ENCODE measurements around the gene AGXT. TPM values are rescaled to one million over a fixed set of nuclear protein-coding genes. Genes with fewer than 3 reads are reported as not detected.

The AGXT gene
- total RNA-seq = not detected
- not detected for polyA plus RNA-seq
- not detected for total RNA-seq

DNA sequence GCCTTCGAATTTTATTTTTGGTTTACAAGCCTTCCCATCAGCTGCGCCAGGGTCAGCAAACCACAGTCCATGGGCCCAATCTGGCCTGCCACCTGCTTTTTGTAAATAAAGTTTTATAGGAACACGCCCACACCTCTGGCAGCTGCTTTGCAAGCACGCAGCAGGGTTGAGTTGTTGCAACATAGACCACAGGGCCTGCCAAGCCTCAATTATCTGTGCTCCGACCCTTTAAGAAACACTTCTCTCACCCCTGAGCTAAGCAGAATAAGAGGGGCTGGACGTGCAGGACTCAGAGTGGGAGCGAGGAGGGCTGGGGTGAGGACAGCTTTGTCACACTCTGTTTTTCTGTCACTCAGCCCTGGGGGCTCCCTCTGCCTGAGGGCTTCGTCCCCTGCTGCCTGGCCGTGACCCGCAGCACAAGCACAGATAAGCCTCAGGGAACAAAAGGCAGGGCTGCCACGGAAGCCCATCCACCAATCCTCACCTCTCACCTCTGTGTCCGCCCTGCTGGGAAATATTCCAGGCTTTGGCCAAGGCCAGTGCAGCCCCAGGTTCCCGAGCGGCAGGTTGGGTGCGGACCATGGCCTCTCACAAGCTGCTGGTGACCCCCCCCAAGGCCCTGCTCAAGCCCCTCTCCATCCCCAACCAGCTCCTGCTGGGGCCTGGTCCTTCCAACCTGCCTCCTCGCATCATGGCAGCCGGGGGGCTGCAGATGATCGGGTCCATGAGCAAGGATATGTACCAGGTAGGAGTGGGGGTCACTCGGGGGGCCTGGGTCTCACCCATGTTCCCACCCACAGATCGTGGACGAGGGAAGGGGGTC lies at the start of gene AGXT:
TSS of gene AGXT (plus strand) at position 539 of the 823 bp plus-strand sequence. CDS start at position 581, 42 bp downstream.
- no peak for ATAC-seq
- POLR2A ChIA-PET = no interaction called here
- Mint-ChIP-seq H3K9me3 (no peaks in the 10 kb centered on the region), H3K27me3 (peaks cover 0 to 13% (median 5%) of the 10 kb centered on the region in 5 donors), H3K36me3 (no peaks in the 10 kb centered on the region), H3K4me1 (peaks cover 0 to 3% (median 0%) of the 10 kb centered on the region in 7 donors), H3K27ac (no peak within 1 kb of the TSS), H3K4me3 (no peak within 1 kb of the TSS)
- intact Hi-C loops (cut with micrococcal nuclease) = no loop called here
- Histone ChIP-seq H3K4me1 (ENCODE audit: control insufficient read depth in 2 of 2, insufficient read depth in 2 of 2, low read length in 2 of 2) (no peaks in the 10 kb centered on the region), H3K27ac (ENCODE audit: low read depth, low read length) (no peak within 1 kb of the TSS), H3K27me3 (ENCODE audit: control insufficient read depth in 2 of 2, insufficient read depth in 2 of 2, low read length in 2 of 2) (no peaks in the 10 kb centered on the region), H3K36me3 (ENCODE audit: control insufficient read depth in 2 of 3, insufficient read depth in 3 of 3, low read length in 3 of 3) (no peaks in the 10 kb centered on the region), H3K4me3 (ENCODE audit: low read length) (no peak within 1 kb of the TSS), H3K9me3 (ENCODE audit: control insufficient read depth in 2 of 3, low read length in 3 of 3) (no peaks in the 10 kb centered on the region)
- CTCF ChIA-PET = no interaction called here
- DNase-seq = no peak

DNA sequence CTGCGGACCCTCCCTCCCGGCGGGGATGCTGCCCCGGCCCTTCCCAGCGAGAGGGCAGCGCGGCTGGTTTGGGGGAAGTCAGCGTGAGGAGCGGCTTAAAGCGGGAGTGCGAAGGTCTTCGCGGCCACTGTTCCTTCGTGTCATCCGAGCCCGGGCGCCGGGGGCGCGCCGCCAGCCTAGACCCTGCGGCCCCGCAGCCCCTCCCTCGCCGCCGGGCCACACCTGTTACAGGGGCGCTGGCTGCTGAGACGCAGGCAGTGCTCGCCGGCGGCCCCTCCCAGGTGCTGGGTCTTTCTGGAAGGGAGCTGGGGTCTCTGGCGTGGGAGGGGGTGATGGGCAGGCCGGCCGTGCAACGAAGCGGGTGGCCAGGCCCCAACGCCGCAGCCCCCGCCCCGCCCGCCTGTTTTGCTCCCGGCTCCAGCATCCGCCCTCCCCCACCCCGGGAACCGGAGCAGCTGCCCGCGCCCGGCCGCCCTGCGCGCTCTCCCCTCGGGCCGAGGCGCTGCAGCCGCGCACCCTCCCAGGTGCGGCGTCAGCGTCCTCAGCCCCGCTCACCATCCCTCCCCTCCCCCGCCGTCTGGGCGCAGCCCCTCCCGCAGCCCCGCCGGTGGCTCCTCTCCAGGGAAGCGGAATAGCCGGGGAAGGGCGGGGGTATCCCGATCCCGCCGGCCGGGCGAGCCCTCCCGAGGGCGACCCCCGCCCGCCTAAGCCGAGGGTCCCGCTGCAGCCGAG lies 49.3 kb upstream of the AGXT start:
- peak overlapping the region in 6 of 10 donors; percentile 32 to 64 (median 44) for H3K4me3 Mint-ChIP-seq
- intact Hi-C loops (cut with micrococcal nuclease) = no loop called here
- H3K4me1 Mint-ChIP-seq = peaks cover 0 to 16% (median 9%) of the 10 kb centered on the region in 7 donors
- ATAC-seq = no peak
- peaks cover 40 to 54% (median 43%) of the 10 kb centered on the region in 5 donors for H3K27me3 Mint-ChIP-seq
- no peaks in the 10 kb centered on the region for H3K36me3 ChIP-seq (ENCODE audit: control insufficient read depth in 2 of 3, insufficient read depth in 3 of 3, low read length in 3 of 3)
- peaks cover 0 to 9% (median 2%) of the 10 kb centered on the region in 11 donors for H3K9me3 Mint-ChIP-seq
- DNase-seq = peak in 1 of 9 donors; percentile 20
- no peak overlapping the region for H3K27ac ChIP-seq (ENCODE audit: low read depth, low read length)
- H3K27ac Mint-ChIP-seq = no peak overlapping the region
- peaks cover 0 to 2% (median 0%) of the 10 kb centered on the region in 3 experiments for H3K9me3 ChIP-seq (ENCODE audit: control insufficient read depth in 2 of 3, low read length in 3 of 3)
- H3K27me3 ChIP-seq (ENCODE audit: control insufficient read depth in 2 of 2, insufficient read depth in 2 of 2, low read length in 2 of 2) = peaks cover 0 to 11% of the 10 kb centered on the region in 2 donors
- ChIA-PET CTCF (no interaction called here), POLR2A (no interaction called here)
- peaks cover 0 to 6% (median 2%) of the 10 kb centered on the region in 5 donors for H3K36me3 Mint-ChIP-seq
- no peak overlapping the region for H3K4me3 ChIP-seq (ENCODE audit: low read length)
- H3K4me1 ChIP-seq (ENCODE audit: control insufficient read depth in 2 of 2, insufficient read depth in 2 of 2, low read length in 2 of 2) = peaks cover 0 to 4% of the 10 kb centered on the region in 2 donors

DNA sequence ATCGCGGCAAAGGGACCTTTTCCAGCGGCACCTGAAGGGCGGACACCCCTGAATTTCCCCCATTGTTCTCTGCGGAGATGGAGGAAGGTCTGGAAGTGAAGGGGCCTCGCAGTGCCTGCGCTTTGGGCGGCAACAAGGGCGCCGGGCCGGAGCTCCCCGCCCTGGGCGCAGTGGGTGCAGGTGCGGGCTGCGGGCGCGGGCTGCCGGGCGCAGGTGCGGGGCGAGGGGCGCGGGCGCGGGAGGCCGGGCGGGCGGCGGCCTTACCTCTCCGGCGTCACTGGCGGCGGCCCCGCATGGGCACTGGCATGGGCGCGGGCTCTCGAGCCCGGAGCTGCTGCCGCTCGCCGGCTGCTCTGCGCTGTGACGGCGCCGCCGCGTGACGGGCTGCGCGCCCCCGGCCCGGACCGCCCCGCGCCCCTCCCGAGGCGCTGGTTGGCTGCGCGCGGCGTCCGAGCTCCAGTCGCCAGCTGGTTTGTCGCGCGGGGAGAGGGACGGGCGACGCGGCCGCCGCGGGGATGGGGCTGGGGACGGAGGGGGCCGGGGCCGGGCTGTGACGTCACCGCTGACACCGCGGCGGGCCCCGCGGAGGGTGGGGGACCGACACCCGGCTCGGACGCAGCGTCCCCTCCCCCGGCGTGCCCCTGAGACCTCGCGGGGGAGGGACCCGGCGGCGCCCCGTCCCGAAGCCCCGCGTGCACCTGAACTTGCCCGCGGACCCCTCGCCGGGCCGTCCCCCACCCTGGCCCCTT lies 48.6 kb upstream of the AGXT start, which contains the start of gene KIF1A:
TSS of gene KIF1A (minus strand) at position 362 of the 749 bp plus-strand sequence. CDS start 22,467 bp downstream, outside the sequence.
- ATAC-seq = no peak

DNA sequence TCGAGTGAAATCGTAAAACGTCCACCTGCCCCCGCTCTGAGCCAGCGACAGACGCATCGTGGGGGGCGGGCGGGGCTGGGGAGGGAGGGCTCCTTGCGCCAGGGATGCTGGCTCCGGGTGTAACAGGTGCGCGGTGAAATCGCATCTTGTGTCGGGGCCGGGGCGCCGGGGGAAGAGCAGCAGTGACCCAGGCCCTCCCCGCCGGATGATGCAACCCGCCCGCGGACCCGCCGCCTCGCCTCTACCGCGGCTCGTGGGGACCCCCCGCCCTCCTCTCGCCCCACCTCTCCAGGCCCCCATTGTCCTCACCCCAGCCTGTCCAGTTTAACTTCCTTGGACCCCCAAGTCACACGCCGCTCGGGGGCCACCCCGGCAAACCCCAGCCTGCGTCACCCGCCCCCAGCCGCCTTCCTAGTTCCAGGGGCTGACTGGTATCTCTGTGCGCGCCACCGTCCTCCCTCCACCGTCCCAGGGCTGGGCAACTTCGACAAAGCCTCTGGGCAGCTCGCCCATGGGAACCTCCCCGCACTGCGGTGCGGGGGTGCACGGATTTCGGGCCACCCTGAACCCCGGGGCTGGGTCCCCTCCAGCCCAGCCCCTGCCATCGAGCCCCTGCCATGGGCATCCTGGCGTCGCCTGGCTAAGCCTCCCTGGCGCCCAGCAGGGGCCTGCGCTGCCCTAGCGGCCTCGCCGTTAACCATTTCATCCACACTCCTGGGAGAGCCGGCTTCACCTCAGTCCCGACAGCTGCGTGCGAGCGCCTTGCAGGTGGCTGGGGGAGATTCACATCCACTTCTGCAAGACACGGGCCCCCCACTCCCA lies 47.8 kb upstream of the AGXT start:
- peaks cover 0 to 16% (median 9%) of the 10 kb centered on the region in 7 donors for H3K4me1 Mint-ChIP-seq
- peaks cover 0 to 9% (median 0%) of the 10 kb centered on the region in 11 donors for H3K9me3 Mint-ChIP-seq
- peak; percentile 30 for ATAC-seq
- intact Hi-C loops (cut with micrococcal nuclease) = no loop called here
- H3K27me3 ChIP-seq (ENCODE audit: control insufficient read depth in 2 of 2, insufficient read depth in 2 of 2, low read length in 2 of 2) = peaks cover 3 to 14% of the 10 kb centered on the region in 2 donors
- CTCF ChIA-PET = no interaction called here
- no peak for DNase-seq
- no peak overlapping the region for H3K27ac ChIP-seq (ENCODE audit: low read depth, low read length)
- H3K9me3 ChIP-seq (ENCODE audit: control insufficient read depth in 2 of 3, low read length in 3 of 3) = no peaks in the 10 kb centered on the region
- POLR2A ChIA-PET = no interaction called here
- H3K4me3 ChIP-seq (ENCODE audit: low read length) = no peak overlapping the region
- H3K4me3 Mint-ChIP-seq = peak overlapping the region; percentile 12 to 81 (median 62)
- H3K36me3 Mint-ChIP-seq = peaks cover 0 to 5% (median 2%) of the 10 kb centered on the region in 5 donors
- no peaks in the 10 kb centered on the region for H3K36me3 ChIP-seq (ENCODE audit: control insufficient read depth in 2 of 3, insufficient read depth in 3 of 3, low read length in 3 of 3)
- H3K27me3 Mint-ChIP-seq = peaks cover 56 to 67% (median 58%) of the 10 kb centered on the region in 5 donors
- H3K4me1 ChIP-seq (ENCODE audit: control insufficient read depth in 2 of 2, insufficient read depth in 2 of 2, low read length in 2 of 2) = peaks cover 0 to 4% of the 10 kb centered on the region in 2 donors
- H3K27ac Mint-ChIP-seq = peak overlapping the region in 1 of 9 donors; percentile 27

More for the DNA sequence above, 48.6 kb upstream of the AGXT start, which contains the start of gene KIF1A:
- Histone ChIP-seq H3K36me3 (ENCODE audit: control insufficient read depth in 2 of 3, insufficient read depth in 3 of 3, low read length in 3 of 3) (no peaks in the 10 kb centered on the region), H3K27ac (ENCODE audit: low read depth, low read length) (no peak within 1 kb of the TSS), H3K4me3 (ENCODE audit: low read length) (no peak within 1 kb of the TSS), H3K9me3 (ENCODE audit: control insufficient read depth in 2 of 3, low read length in 3 of 3) (no peaks in the 10 kb centered on the region), H3K27me3 (ENCODE audit: control insufficient read depth in 2 of 2, insufficient read depth in 2 of 2, low read length in 2 of 2) (peaks cover 0 to 11% of the 10 kb centered on the region in 2 donors), H3K4me1 (ENCODE audit: control insufficient read depth in 2 of 2, insufficient read depth in 2 of 2, low read length in 2 of 2) (peaks cover 0 to 4% of the 10 kb centered on the region in 2 donors)
- DNase-seq = peak in 1 of 9 donors; percentile 16
- Mint-ChIP-seq H3K36me3 (peaks cover 0 to 5% (median 2%) of the 10 kb centered on the region in 5 donors), H3K27ac (no peak within 1 kb of the TSS), H3K4me1 (peaks cover 0 to 16% (median 9%) of the 10 kb centered on the region in 7 donors), H3K27me3 (peaks cover 48 to 61% (median 50%) of the 10 kb centered on the region in 5 donors), H3K9me3 (peaks cover 0 to 9% (median 0%) of the 10 kb centered on the region in 11 donors), H3K4me3 (peak within 1 kb of the TSS in 7 of 10 donors; percentile 48 to 81 (median 62))
- ChIA-PET CTCF (no interaction called here), POLR2A (no interaction called here)
- intact Hi-C loops (cut with micrococcal nuclease) = no loop called here

DNA sequence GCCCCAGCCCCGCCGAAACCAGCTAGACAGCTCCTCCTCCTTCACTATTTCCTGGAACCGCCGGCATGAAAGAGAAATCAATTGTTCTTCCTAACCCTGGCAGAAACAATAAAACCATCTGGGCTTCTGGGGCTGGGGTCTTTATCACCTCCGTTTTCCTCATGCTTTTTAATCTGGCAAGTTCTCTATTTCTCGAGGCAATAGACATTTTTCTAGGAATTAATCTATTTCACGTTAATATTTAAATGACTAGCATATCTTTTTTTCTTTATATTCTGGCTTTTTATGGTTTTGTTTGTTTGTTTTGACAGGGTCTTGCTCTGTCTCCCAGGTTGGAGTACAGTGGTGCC lies 47.2 kb upstream of the AGXT start:
- Mint-ChIP-seq H3K27ac (peak overlapping the region in 1 of 9 donors; percentile 27), H3K4me1 (peaks cover 0 to 13% (median 9%) of the 10 kb centered on the region in 7 donors), H3K4me3 (peak overlapping the region; percentile 12 to 81 (median 61)), H3K36me3 (peaks cover 0 to 5% (median 2%) of the 10 kb centered on the region in 5 donors), H3K9me3 (peaks cover 0 to 7% (median 0%) of the 10 kb centered on the region in 11 donors), H3K27me3 (peaks cover 59 to 68% (median 61%) of the 10 kb centered on the region in 5 donors)
- peaks cover 6 to 14% of the 10 kb centered on the region in 2 donors for H3K27me3 ChIP-seq (ENCODE audit: control insufficient read depth in 2 of 2, insufficient read depth in 2 of 2, low read length in 2 of 2)
- no peak for DNase-seq
- no peak overlapping the region for H3K4me3 ChIP-seq (ENCODE audit: low read length)
- H3K4me1 ChIP-seq (ENCODE audit: control insufficient read depth in 2 of 2, insufficient read depth in 2 of 2, low read length in 2 of 2) = peaks cover 0 to 4% of the 10 kb centered on the region in 2 donors
- no peaks in the 10 kb centered on the region for H3K36me3 ChIP-seq (ENCODE audit: control insufficient read depth in 2 of 3, insufficient read depth in 3 of 3, low read length in 3 of 3)
- no peaks in the 10 kb centered on the region for H3K9me3 ChIP-seq (ENCODE audit: control insufficient read depth in 2 of 3, low read length in 3 of 3)
- ChIA-PET CTCF (no interaction called here), POLR2A (no interaction called here)
- intact Hi-C loops (cut with micrococcal nuclease) = no loop called here
- no peak overlapping the region for H3K27ac ChIP-seq (ENCODE audit: low read depth, low read length)
- no peak for ATAC-seq
